ENCODE data around the gene LDLRAD4.
A peak's percentile ranks its signal among the peaks of the same experiment; 100 is the strongest.

LDLRAD4 gene

GRCh38 chr18:13500869-13501542 lies 282.4 kb downstream of the LDLRAD4 start:
- DNase-seq = no peak

GRCh38 chr18:13501543-13501887 lies 283.0 kb downstream of the LDLRAD4 start:
- no peak for DNase-seq

GRCh38 chr18:13501891-13502290 lies 283.3 kb downstream of the LDLRAD4 start:
- no peak for DNase-seq

GRCh38 chr18:13502585-13502984 lies 284.0 kb downstream of the LDLRAD4 start:
- DNase-seq = no peak

GRCh38 chr18:13503836-13504235 lies 285.3 kb downstream of the LDLRAD4 start:
- DNase-seq = no peak

- no peak for DNase-seq
These were observed 287.3 kb downstream of the LDLRAD4 start for GRCh38 chr18:13505780-13506345.

GRCh38 chr18:13510594-13510993 lies 292.0 kb downstream of the LDLRAD4 start:
- no peak for DNase-seq

GRCh38 chr18:13511961-13512577 lies 293.5 kb downstream of the LDLRAD4 start:
- no peak for DNase-seq

- DNase-seq = no peak
These were observed 294.5 kb downstream of the LDLRAD4 start for GRCh38 chr18:13513021-13513420.

GRCh38 chr18:13513481-13513880 lies 294.9 kb downstream of the LDLRAD4 start:
- no peak for DNase-seq

- no peak for DNase-seq
These were observed 296.0 kb downstream of the LDLRAD4 start for GRCh38 chr18:13514558-13514957.

GRCh38 chr18:13516855-13517254 lies 298.3 kb downstream of the LDLRAD4 start:
- DNase-seq = no peak

GRCh38 chr18:13517369-13517768 lies 298.8 kb downstream of the LDLRAD4 start:
- DNase-seq = no peak

- no peak for DNase-seq
These were observed 299.8 kb downstream of the LDLRAD4 start for GRCh38 chr18:13518382-13518781.

GRCh38 chr18:13520306-13520705 lies 301.7 kb downstream of the LDLRAD4 start:
- DNase-seq = no peak

GRCh38 chr18:13520741-13521140 lies 302.2 kb downstream of the LDLRAD4 start:
- no peak for DNase-seq

- DNase-seq = peak; percentile 36
These were observed 302.9 kb downstream of the LDLRAD4 start for GRCh38 chr18:13521418-13521817.

- peak; percentile 72 for DNase-seq
These were observed 303.7 kb downstream of the LDLRAD4 start for GRCh38 chr18:13522256-13522655.

GRCh38 chr18:13522861-13523660 lies 304.5 kb downstream of the LDLRAD4 start:
- DNase-seq = no peak

GRCh38 chr18:13524054-13524453 lies 305.5 kb downstream of the LDLRAD4 start:
- DNase-seq = no peak

- DNase-seq = no peak
These were observed 306.3 kb downstream of the LDLRAD4 start for GRCh38 chr18:13524811-13525210.

GRCh38 chr18:13525381-13526029 lies 306.9 kb downstream of the LDLRAD4 start:
- DNase-seq = no peak

GRCh38 chr18:13526519-13526918 lies 308.0 kb downstream of the LDLRAD4 start:
- DNase-seq = no peak

Measured in hematopoietic multipotent progenitor cell treated with erythropoietin and hydrocortisone succinate and interleukin-3 and kit ligand, for 8 days (in vitro differentiated cells).